Measurements from ENCODE around the gene ADAMTS3.

The ADAMTS3 gene

GRCh38 chr4:72275381-72275780 is 293.6 kb downstream of the ADAMTS3 start:
- DNase-seq: no peak

GRCh38 chr4:72274251-72274650 is 294.8 kb downstream of the ADAMTS3 start:
- DNase-seq: no peak

- DNase-seq: no peak
Observed at GRCh38 chr4:72255269-72255668, 313.8 kb downstream of the ADAMTS3 start.

- no peak for DNase-seq
Observed at GRCh38 chr4:72243641-72244040, 325.4 kb downstream of the ADAMTS3 start.

- no peak for DNase-seq
Observed at GRCh38 chr4:72239487-72240116, 329.4 kb downstream of the ADAMTS3 start.
